GM21367 (cell line): ENCODE data around the gene PTPRQ.

ENCODE experiments used
- ATAC-seq: cut with Tn5 transposase; IDR thresholded peaks from one replicate; pipeline ENCODE4 v1.9.1; 2021; ENCODE audit not compliant: unreplicated experiment

The PTPRQ gene

GRCh38 chr12:80698847-80699542 is 255.0 kb downstream of the PTPRQ start:
- no peak for ATAC-seq

GRCh38 chr12:80700327-80700726 is 256.3 kb downstream of the PTPRQ start:
- no peak for ATAC-seq

GRCh38 chr12:80701388-80701787 is 257.4 kb downstream of the PTPRQ start:
- ATAC-seq, result no peak

- ATAC-seq, result peak; percentile 81
Measured at GRCh38 chr12:80702889-80703805, 259.1 kb downstream of the PTPRQ start.

- no peak for ATAC-seq
Measured at GRCh38 chr12:80704420-80704819, 260.4 kb downstream of the PTPRQ start.

- no peak for ATAC-seq
Measured at GRCh38 chr12:80707126-80707829, 263.2 kb downstream of the PTPRQ start, which contains the start of gene MYF6. Gene MYF6, plus strand, starts transcription at chr12:80707634. Its CDS starts 86 bp downstream, at chr12:80707720.

- no peak for ATAC-seq
Measured at GRCh38 chr12:80707830-80708258, 263.8 kb downstream of the PTPRQ start.

- no peak for ATAC-seq
Measured at GRCh38 chr12:80708259-80708974, 264.4 kb downstream of the PTPRQ start.

- ATAC-seq, result no peak
Measured at GRCh38 chr12:80708975-80709328, 264.9 kb downstream of the PTPRQ start.

- ATAC-seq, result peak; percentile 73
Measured at GRCh38 chr12:80709811-80710726, 266.0 kb downstream of the PTPRQ start.

GRCh38 chr12:80710727-80711449 is 266.9 kb downstream of the PTPRQ start:
- peak; percentile 18 for ATAC-seq

GRCh38 chr12:80711866-80712265 is 267.8 kb downstream of the PTPRQ start:
- ATAC-seq, result no peak

- ATAC-seq, result no peak
Measured at GRCh38 chr12:80712866-80713265, 268.8 kb downstream of the PTPRQ start.

- ATAC-seq, result no peak
Measured at GRCh38 chr12:80713419-80713818, 269.4 kb downstream of the PTPRQ start.

- no peak for ATAC-seq
Measured at GRCh38 chr12:80714055-80714454, 270.0 kb downstream of the PTPRQ start.

GRCh38 chr12:80714846-80715245 is 270.8 kb downstream of the PTPRQ start:
- ATAC-seq, result no peak

GRCh38 chr12:80715713-80716249 is 271.7 kb downstream of the PTPRQ start:
- no peak for ATAC-seq

GRCh38 chr12:80716696-80717469 is 272.8 kb downstream of the PTPRQ start, which contains the start of gene MYF5:
Gene MYF5, plus strand, starts transcription at chr12:80716912. Its CDS starts 152 bp downstream, at chr12:80717064.
- no peak for ATAC-seq
